DOHH2 (cell line): ENCODE measurements around the gene RANBP10.

Source experiments
- H3F3A ChIP-seq: fragments of 200-600 bp; sonication (generic), shearing (Covaris generic); 2 replicates; pipeline ENCODE4 v1.6.0; 2016; ENCODE audit warnings: antibody characterized with exemption, mild to moderate bottlenecking; ENCODE audit not compliant: control insufficient read depth, insufficient read depth
- H3K27ac ChIP-seq: fragments of 200-600 bp; sonication (generic); 2 replicates; pipeline ENCODE4 v1.5.1; 2014; ENCODE audit warnings: low read depth, mild to moderate bottlenecking, low read length, moderate library complexity
- H3K27me3 ChIP-seq: fragments of 200-600 bp; sonication (generic); 2 replicates; pipeline ENCODE4 v1.6.1; 2014; ENCODE audit warnings: mild to moderate bottlenecking, low read length, mixed read lengths; ENCODE audit not compliant: control insufficient read depth
- H3K36me3 ChIP-seq: fragments of 200-600 bp; sonication (generic); 2 replicates; pipeline ENCODE4 v1.6.1; 2014; ENCODE audit warnings: mild to moderate bottlenecking, low read length, moderate library complexity, mixed read lengths; ENCODE audit not compliant: control insufficient read depth
- H3K4me1 ChIP-seq: fragments of 200-600 bp; sonication (generic); 2 replicates; pipeline ENCODE4 v1.6.1; 2014; ENCODE audit warnings: mild to moderate bottlenecking, low read length, mixed read lengths; ENCODE audit not compliant: control insufficient read depth
- H3K4me2 ChIP-seq: fragments of 200-600 bp; sonication (generic); 2 replicates; pipeline ENCODE4 v1.6.0; 2014; ENCODE audit warnings: mild to moderate bottlenecking, low read length, moderate library complexity
- H3K4me3 ChIP-seq: fragments of 200-600 bp; sonication (generic); 2 replicates; pipeline ENCODE4 v1.5.1; 2014; ENCODE audit warnings: mild to moderate bottlenecking, low read length, mixed read lengths
- H3K79me2 ChIP-seq: fragments of 200-600 bp; sonication (generic); 2 replicates; pipeline ENCODE4 v1.6.1; 2014; ENCODE audit warnings: mild to moderate bottlenecking, low read length, mixed read lengths; ENCODE audit not compliant: control insufficient read depth
- H3K9me2 ChIP-seq: fragments of 200-600 bp; sonication (generic); replicated peaks from 2 replicates; pipeline ENCODE4 v1.6.1; 2014; ENCODE audit warnings: mild to moderate bottlenecking, low read length, mixed read lengths; ENCODE audit not compliant: control insufficient read depth
- H3K9me3 ChIP-seq: fragments of 200-600 bp; sonication (generic); 2 replicates; pipeline ENCODE4 v1.6.1; 2014; ENCODE audit warnings: antibody characterized with exemption, low read length, mixed read lengths; ENCODE audit not compliant: control insufficient read depth, insufficient read depth
- H4K20me1 ChIP-seq: fragments of 200-600 bp; sonication (generic); 2 replicates; pipeline ENCODE4 v1.6.0; 2014; ENCODE audit warnings: low read depth, mild to moderate bottlenecking, antibody characterized with exemption, low read length, moderate library complexity; ENCODE audit not compliant: control insufficient read depth, insufficient read depth
- EZH2phosphoT487 ChIP-seq: fragments of 200-600 bp; sonication (generic); IDR thresholded peaks from 2 replicates; pipeline ENCODE4 v1.6.1; 2017; ENCODE audit warnings: borderline replicate concordance, mild to moderate bottlenecking, antibody characterized with exemption, low read length, moderate library complexity, mixed read lengths
- TF ChIP-seq, protein P1 (sequence below): fragments of 200-600 bp; sonication (generic); IDR thresholded peaks from one replicate; pipeline ENCODE4 v1.5.1; 2014; ENCODE audit warnings: antibody characterized with exemption, mild to moderate bottlenecking, low read depth, low read length; ENCODE audit not compliant: poor library complexity, severe bottlenecking

The RANBP10 gene

DNA sequence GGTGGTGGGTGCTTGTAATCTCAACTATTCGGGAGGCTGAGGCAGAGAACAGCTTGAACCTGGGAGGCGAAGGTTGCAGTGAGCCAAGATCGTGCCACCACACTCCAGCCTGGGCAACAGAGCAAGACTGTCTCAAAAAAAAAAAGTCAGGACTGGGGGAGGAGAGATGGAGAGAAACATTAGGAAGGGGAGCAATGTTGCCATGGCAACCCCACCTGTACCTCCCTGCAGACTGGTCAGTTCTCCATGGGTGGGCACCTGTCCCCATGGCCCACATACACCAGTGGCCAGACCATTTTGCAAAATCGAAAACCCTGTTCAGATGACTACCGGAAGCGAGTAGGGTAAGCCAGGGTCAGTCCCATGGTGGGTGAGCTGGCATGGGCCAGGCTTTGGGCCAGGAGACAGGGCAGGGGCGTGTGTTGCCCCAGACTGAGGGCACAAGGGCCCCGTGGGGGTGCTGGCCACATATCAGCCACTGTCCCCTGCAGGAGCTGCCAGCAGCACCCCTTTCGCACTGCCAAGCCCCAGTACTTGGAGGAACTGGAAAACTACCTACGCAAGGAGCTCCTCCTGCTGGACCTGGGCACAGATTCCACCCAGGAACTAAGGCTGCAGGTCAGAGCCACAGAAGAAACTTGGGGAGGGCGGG lies 14.4 kb upstream of the RANBP10 start:
- no peaks in the 10 kb centered on the region for H3K79me2 ChIP-seq
- no peaks in the 10 kb centered on the region for H3K27me3 ChIP-seq
- H3K4me2 ChIP-seq: no peak overlapping the region
- no peaks in the 10 kb centered on the region for H3F3A ChIP-seq
- H4K20me1 ChIP-seq: no peaks in the 10 kb centered on the region
- H3K36me3 ChIP-seq: no peaks in the 10 kb centered on the region
- no peaks in the 10 kb centered on the region for H3K9me3 ChIP-seq
- no peak overlapping the region for H3K4me3 ChIP-seq
- peaks cover 3% of the 10 kb centered on the region; the same call in 1 of the 2 replicates for H3K4me1 ChIP-seq
- no peak overlapping the region for H3K27ac ChIP-seq
- no peak for TF ChIP-seq EZH2phosphoT487
- TF ChIP-seq, protein P1, sequence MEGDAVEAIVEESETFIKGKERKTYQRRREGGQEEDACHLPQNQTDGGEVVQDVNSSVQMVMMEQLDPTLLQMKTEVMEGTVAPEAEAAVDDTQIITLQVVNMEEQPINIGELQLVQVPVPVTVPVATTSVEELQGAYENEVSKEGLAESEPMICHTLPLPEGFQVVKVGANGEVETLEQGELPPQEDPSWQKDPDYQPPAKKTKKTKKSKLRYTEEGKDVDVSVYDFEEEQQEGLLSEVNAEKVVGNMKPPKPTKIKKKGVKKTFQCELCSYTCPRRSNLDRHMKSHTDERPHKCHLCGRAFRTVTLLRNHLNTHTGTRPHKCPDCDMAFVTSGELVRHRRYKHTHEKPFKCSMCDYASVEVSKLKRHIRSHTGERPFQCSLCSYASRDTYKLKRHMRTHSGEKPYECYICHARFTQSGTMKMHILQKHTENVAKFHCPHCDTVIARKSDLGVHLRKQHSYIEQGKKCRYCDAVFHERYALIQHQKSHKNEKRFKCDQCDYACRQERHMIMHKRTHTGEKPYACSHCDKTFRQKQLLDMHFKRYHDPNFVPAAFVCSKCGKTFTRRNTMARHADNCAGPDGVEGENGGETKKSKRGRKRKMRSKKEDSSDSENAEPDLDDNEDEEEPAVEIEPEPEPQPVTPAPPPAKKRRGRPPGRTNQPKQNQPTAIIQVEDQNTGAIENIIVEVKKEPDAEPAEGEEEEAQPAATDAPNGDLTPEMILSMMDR: no peak
- H3K9me2 ChIP-seq: no peaks in the 10 kb centered on the region

DNA sequence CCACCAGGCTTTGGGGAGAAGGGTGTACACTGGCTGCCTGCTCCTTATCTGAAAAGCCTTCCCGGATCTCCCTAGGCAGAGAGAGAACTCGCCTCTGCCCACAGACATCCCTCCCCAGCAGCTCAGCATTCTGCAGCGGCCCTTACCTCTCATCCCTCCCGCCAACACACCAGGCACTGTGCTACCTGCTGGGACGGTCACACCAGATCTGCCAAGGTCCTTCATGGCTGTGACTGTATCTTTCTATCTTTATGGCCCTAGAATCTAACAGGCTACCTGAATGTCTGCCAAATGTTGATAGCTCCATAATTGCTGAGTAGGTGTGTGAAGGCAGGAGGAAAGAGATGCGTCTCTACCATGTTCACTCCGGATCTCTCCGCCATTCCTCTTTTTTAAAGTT lies 8.2 kb upstream of the RANBP10 start:
- TF ChIP-seq EZH2phosphoT487: no peak
- TF ChIP-seq, protein P1: no peak
- Histone ChIP-seq H3K9me2 (no peaks in the 10 kb centered on the region), H4K20me1 (no peaks in the 10 kb centered on the region), H3K4me1 (peaks cover 3% of the 10 kb centered on the region; the same call in 1 of the 2 replicates), H3K79me2 (no peaks in the 10 kb centered on the region), H3K4me3 (no peak overlapping the region), H3K27me3 (0 out of 2 replicates have a peak, but pooled peaks cover 2% of the 10 kb centered on the region), H3F3A (no peaks in the 10 kb centered on the region), H3K9me3 (no peaks in the 10 kb centered on the region), H3K4me2 (no peak overlapping the region), H3K27ac (no peak overlapping the region), H3K36me3 (no peaks in the 10 kb centered on the region)

DNA sequence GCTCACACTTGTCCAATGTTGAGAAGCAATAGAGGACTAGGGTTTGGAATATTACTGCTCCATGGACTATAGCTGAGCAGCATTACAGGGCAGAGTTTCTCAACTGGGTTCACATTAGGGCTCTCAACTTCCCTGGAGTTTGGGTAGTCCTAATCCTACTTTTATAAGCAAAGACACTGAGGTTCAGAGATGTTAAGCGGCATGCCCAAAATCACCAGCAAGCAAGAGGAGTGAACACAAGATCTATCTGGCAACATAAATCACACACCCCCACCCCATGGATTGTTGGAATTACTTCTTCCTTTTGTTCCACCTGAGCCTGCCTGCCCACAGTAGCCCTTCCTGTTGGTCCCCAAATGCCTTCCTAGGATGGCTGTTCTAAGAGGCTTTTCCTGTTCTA lies 5.5 kb upstream of the RANBP10 start:
- H3K9me2 ChIP-seq: no peaks in the 10 kb centered on the region
- H3K9me3 ChIP-seq: no peaks in the 10 kb centered on the region
- 0 out of 2 replicates have a peak, but pooled peaks cover 2% of the 10 kb centered on the region for H3K27me3 ChIP-seq
- no peaks in the 10 kb centered on the region for H3K79me2 ChIP-seq
- H3K27ac ChIP-seq: no peak overlapping the region
- no peak for TF ChIP-seq EZH2phosphoT487
- TF ChIP-seq, protein P1: no peak
- no peak overlapping the region for H3K4me2 ChIP-seq
- H3F3A ChIP-seq: no peaks in the 10 kb centered on the region
- H3K36me3 ChIP-seq: no peaks in the 10 kb centered on the region
- peaks cover 8% of the 10 kb centered on the region for H3K4me1 ChIP-seq
- H4K20me1 ChIP-seq: no peaks in the 10 kb centered on the region
- H3K4me3 ChIP-seq: no peak overlapping the region
